HepG2 (cell line): ENCODE data around the gene ABHD2. TPM values are rescaled to one million over a fixed set of nuclear protein-coding genes. Genes with fewer than 3 reads are reported as not detected.
A peak's percentile ranks its signal among the peaks of the same experiment; 100 is the strongest.

Experiments used
- ARID3A ChIP-seq: IDR thresholded peaks from 2 replicates; pipeline ENCODE4 v1.6.1; 2012; ENCODE audit warnings: low read depth, low read length, improper control_type of control experiment
- CCAR2 ChIP-seq: fragments of 200-400 bp; formaldehyde crosslinking; optimal IDR thresholded peaks from 2 replicates; pipeline ENCODE3; 2018; ENCODE audit warnings: low read depth, mild to moderate bottlenecking, low read length, moderate library complexity
- CTCF ChIP-seq: sonication (generic); formaldehyde crosslinking; IDR thresholded peaks from 2 replicates; pipeline ENCODE4 v1.5.0; 2020; ENCODE audit warnings: mild to moderate bottlenecking, missing genetic modification reagents, moderate library complexity
- ELF1 ChIP-seq: sonication (generic); formaldehyde crosslinking; IDR thresholded peaks from 2 replicates; pipeline ENCODE4 v1.4.0; 2020; ENCODE audit warnings: missing genetic modification reagents
- FOXO1 ChIP-seq: sonication (generic); formaldehyde crosslinking; IDR thresholded peaks from 2 replicates; pipeline ENCODE4 v1.4.0; 2020; ENCODE audit warnings: missing genetic modification reagents
- GATAD2A ChIP-seq: IDR thresholded peaks from 2 replicates; pipeline ENCODE4 v1.6.1; 2016
- IRF2 ChIP-seq: IDR thresholded peaks from 2 replicates; pipeline ENCODE4 v1.6.1; 2018; ENCODE audit warnings: missing genetic modification reagents, missing compliant biosample characterization
- ONECUT2 ChIP-seq: sonication (generic); formaldehyde crosslinking; IDR thresholded peaks from 2 replicates; pipeline ENCODE4 v1.4.0; 2020; ENCODE audit warnings: missing genetic modification reagents
- SOX6 ChIP-seq, 2 experiments: fragments of 450-650 bp in 1 of 2; sonication (generic) in 1 of 2; formaldehyde crosslinking in 1 of 2; IDR thresholded peaks; 2 replicates each; pipeline versions ENCODE4 v1.4.0 to v1.6.1; 2017 to 2020; ENCODE audit warnings: antibody characterized with exemption in 1 of 2, mild to moderate bottlenecking in 1 of 2, missing genetic modification reagents in 1 of 2
- SYNCRIP ChIP-seq: fragments of 200-400 bp; formaldehyde crosslinking; IDR thresholded peaks from 2 replicates; pipeline ENCODE4 v1.6.1; 2018; ENCODE audit warnings: mild to moderate bottlenecking, low read depth, low read length; ENCODE audit not compliant: insufficient read depth
- TBL1XR1 ChIP-seq: fragments of 150-350 bp; IDR thresholded peaks from 2 replicates; pipeline ENCODE4 v1.6.1; 2014; ENCODE audit warnings: borderline replicate concordance, low read length; ENCODE audit not compliant: partially characterized antibody
- TOPORS ChIP-seq: sonication (generic); formaldehyde crosslinking; IDR thresholded peaks from 2 replicates; pipeline ENCODE4 v1.8.0; 2023; ENCODE audit warnings: mild to moderate bottlenecking, missing genetic modification reagents
- TRIM22 ChIP-seq: fragments of 450-650 bp; IDR thresholded peaks from 2 replicates; pipeline ENCODE4 v1.6.1; 2017
- ZBTB10 ChIP-seq: sonication (generic); formaldehyde crosslinking; IDR thresholded peaks from 2 replicates; pipeline ENCODE4 v1.4.0; 2020; ENCODE audit warnings: missing genetic modification reagents, borderline replicate concordance
- ZNF350 ChIP-seq: sonication (generic); formaldehyde crosslinking; IDR thresholded peaks from 2 replicates; pipeline ENCODE4 v1.4.0; 2020; ENCODE audit warnings: mild to moderate bottlenecking, low read depth, missing genetic modification reagents, borderline replicate concordance
- ZNF605 ChIP-seq: sonication (generic); formaldehyde crosslinking; IDR thresholded peaks from 2 replicates; pipeline ENCODE4 v1.8.0; 2022; ENCODE audit warnings: mild to moderate bottlenecking, missing genetic modification reagents
- ZNF800 ChIP-seq: sonication (generic); formaldehyde crosslinking; IDR thresholded peaks from 2 replicates; pipeline ENCODE4 v1.4.0; 2020; ENCODE audit warnings: missing genetic modification reagents
- polyA plus RNA-seq, 8 experiments: library from polyadenylated mRNA; depleted of rRNA in 3 of 8; stranded (reverse) in 7 of 8; unstranded in 1 of 8; fragments of >200 nt; fragmentation: Illumina TruSeq in 4 of 8; extraction: Trizol in 4 of 8; gene quantifications; 2 replicates each; pipeline versions ENCODE4 v1.2.1 to v1.2.3, GENCODE V29; 2011 to 2016; ENCODE audit warnings: low read depth in 4 of 8, missing spikeins in 1 of 8, mixed read lengths in 1 of 8; ENCODE audit not compliant: insufficient read depth in 1 of 8
- total RNA-seq, 5 experiments: library from RNA; depleted of rRNA; stranded (reverse); fragments of >200 nt; fragmentation: Illumina TruSeq; extraction: Trizol; gene quantifications; 2 replicates each; pipeline ENCODE4 v1.2.3, GENCODE V29; 2016; ENCODE audit warnings: low read depth in 1 of 5

ABHD2 gene
- total and polyA plus RNA-seq, 2 of the 13 experiments (the other 11 are each of a cell fraction or from before 2014, with no cell fraction given): 14.8 to 22.4 TPM

GRCh38 chr15:89057506-89058133 is 30.6 kb upstream of the ABHD2 start (continued):
- peak; percentile 34; the same call in 1 of the 2 replicates for TF ChIP-seq ELF1
- no peak for TF ChIP-seq TRIM22
- TF ChIP-seq ZBTB10: peak; percentile 58; the same call in 1 of the 2 replicates
- TF ChIP-seq FOXO1 (CRISPR knock-in tag): 0 out of 2 replicates have a peak, but pooled peaks have one; percentile 30
- TF ChIP-seq SYNCRIP: no peak
- no peak for TF ChIP-seq ZNF350 (CRISPR knock-in tag)
- no peak for TF ChIP-seq SOX6 (IDR thresholded peaks at IDR 0.05)
- TF ChIP-seq SOX6 (CRISPR knock-in tag; IDR thresholded peaks at IDR 0.05): peak; percentile 41; the same call in 1 of the 2 replicates
- peak; percentile 59 for TF ChIP-seq IRF2 (CRISPR knock-in tag)
- peak; percentile 65 for TF ChIP-seq GATAD2A (CRISPR knock-in tag)
- TF ChIP-seq ARID3A: peak; percentile 67
- peak; percentile 37 for TF ChIP-seq CCAR2
- TF ChIP-seq ONECUT2 (CRISPR knock-in tag): no peak
- no peak for TF ChIP-seq ZNF800 (CRISPR knock-in tag)
- 0 out of 2 replicates have a peak, but pooled peaks have one; percentile 43 for TF ChIP-seq ZNF605 (CRISPR knock-in tag)
- no peak for TF ChIP-seq TOPORS (CRISPR knock-in tag)
- TF ChIP-seq CTCF (CRISPR knock-in tag): peak; percentile 94
- no peak for TF ChIP-seq TBL1XR1
